K562 (cell line): ENCODE data around the gene PROK1. TPM values are rescaled to one million over a fixed set of nuclear protein-coding genes. Genes with fewer than 3 reads are reported as not detected.
A peak's percentile ranks its signal among the peaks of the same experiment; 100 is the strongest.

Experiments
- BRD4 ChIP-seq: fragments of 200-600 bp; sonication (generic); IDR thresholded peaks from 2 replicates; pipeline ENCODE4 v1.6.1; 2017; ENCODE audit warnings: inconsistent platforms
- CREB1 ChIP-seq, 2 experiments: sonication (generic) in 1 of 2; formaldehyde crosslinking in 1 of 2; IDR thresholded peaks; 2 replicates each; pipeline versions ENCODE4 v1.6.1 to v1.8.0; 2012 to 2022; ENCODE audit warnings: inconsistent platforms in 1 of 2, mild to moderate bottlenecking in 1 of 2, missing genetic modification reagents in 1 of 2, moderate library complexity in 1 of 2
- E2F8 ChIP-seq: fragments of 450-650 bp; IDR thresholded peaks from 2 replicates; pipeline ENCODE4 v1.7.1; 2018; ENCODE audit warnings: mild to moderate bottlenecking, low read depth; ENCODE audit not compliant: partially characterized antibody
- ELF4 ChIP-seq: fragments of 450-650 bp; formaldehyde crosslinking; IDR thresholded peaks from 2 replicates; pipeline ENCODE4 v1.4.0; 2022; ENCODE audit warnings: missing genetic modification characterization
- FIP1L1 ChIP-seq: fragments of 200-400 bp; formaldehyde crosslinking; IDR thresholded peaks from 2 replicates; pipeline ENCODE4 v1.6.1; 2018; ENCODE audit warnings: mild to moderate bottlenecking, low read depth, low read length; ENCODE audit not compliant: poor library complexity, severe bottlenecking
- HDAC1 ChIP-seq, 2 experiments: fragments of 450-650 bp; IDR thresholded peaks; 2 replicates each; pipeline ENCODE4 v1.6.1; 2016 to 2017; ENCODE audit warnings: inconsistent platforms in 1 of 2, mild to moderate bottlenecking in 1 of 2, moderate library complexity in 1 of 2
- MAX ChIP-seq: sonication (generic); formaldehyde crosslinking; IDR thresholded peaks from 2 replicates; pipeline ENCODE4 v1.9.0; 2022; ENCODE audit warnings: mild to moderate bottlenecking, missing genetic modification reagents
- NRF1 ChIP-seq, 2 experiments: fragments of 450-650 bp; IDR thresholded peaks in 1 of 2; conservative IDR thresholded peaks in 1 of 2; 2 replicates each; pipeline ENCODE4 v1.6.1; 2014; ENCODE audit warnings: mild to moderate bottlenecking in 2 of 2
- RFX7 ChIP-seq: fragments of 250-450 bp; sonication (Bioruptor Pico); IDR thresholded peaks from 2 replicates; pipeline ENCODE4 v1.5.1; 2021; ENCODE audit warnings: mild to moderate bottlenecking
- SIN3B ChIP-seq: fragments of 450-650 bp; IDR thresholded peaks from 2 replicates; pipeline ENCODE4 v1.6.1; 2017; ENCODE audit warnings: low read depth, mild to moderate bottlenecking, moderate library complexity
- SRF ChIP-seq, 2 experiments: fragments of 250-450, 450-650 bp in 1 of 2; sonication (Bioruptor Pico) in 1 of 2; sonication (generic) in 1 of 2; formaldehyde crosslinking; IDR thresholded peaks; 2 replicates each; pipeline versions ENCODE4 v1.5.0 to v1.5.1; 2020 to 2022; ENCODE audit warnings: mild to moderate bottlenecking in 1 of 2, missing genetic modification reagents in 1 of 2
- TBL1XR1 ChIP-seq, 2 experiments: IDR thresholded peaks; 2 replicates each; pipeline ENCODE4 v1.6.1; 2012; ENCODE audit warnings: improper control_type of control experiment in 2 of 2, low read length in 2 of 2, mild to moderate bottlenecking in 1 of 2
- ZBTB49 ChIP-seq: sonication (generic); formaldehyde crosslinking; IDR thresholded peaks from 2 replicates; pipeline ENCODE4 v1.8.0; 2022; ENCODE audit warnings: missing genetic modification reagents, mild to moderate bottlenecking, borderline replicate concordance
- ZNF146 ChIP-seq: IDR thresholded peaks from one replicate; pipeline ENCODE4 v1.6.1; 2018; ENCODE audit warnings: missing compliant biosample characterization; ENCODE audit not compliant: unreplicated experiment
- ZNF24 ChIP-seq: fragments of 450-650 bp; IDR thresholded peaks from 2 replicates; pipeline ENCODE4 v1.6.1; 2016
- polyA plus RNA-seq, 8 experiments: library from polyadenylated mRNA; depleted of rRNA in 4 of 8; stranded (reverse) in 5 of 8; unstranded in 3 of 8; fragments of >200 nt; fragmentation: Nextera tagmentation in 2 of 8; fragmentation: Illumina TruSeq in 1 of 8; extraction: Ambion mirVana in 2 of 8; extraction: Trizol in 1 of 8; gene quantifications; 2 replicates each; pipeline versions ENCODE4 v1.2.1 to v1.2.3, GENCODE V29; 2011 to 2014; ENCODE audit warnings: inconsistent platforms in 1 of 8, missing spikeins in 1 of 8
- total RNA-seq, 7 experiments: library from RNA; depleted of rRNA in 6 of 7; stranded (reverse); fragments of >200 nt in 6 of 7; fragmentation: Illumina TruSeq in 2 of 7; extraction: Trizol in 2 of 7; gene quantifications; 2 replicates each; pipeline versions ENCODE4 v1.2.1 to v1.2.3, GENCODE V29; 2011 to 2021; ENCODE audit warnings: low replicate concordance in 1 of 7
- TF ChIP-seq, protein P1 (sequence below): sonication (generic); formaldehyde crosslinking; IDR thresholded peaks from 2 replicates; pipeline ENCODE4 v1.8.0; 2022; ENCODE audit warnings: mild to moderate bottlenecking, missing genetic modification reagents

Gene PROK1
- total and polyA plus RNA-seq, 9 of the 15 experiments (the other 6 are each of a cell fraction or from before 2014, with no cell fraction given), result 0.15 TPM; not detected in 8

DNA sequence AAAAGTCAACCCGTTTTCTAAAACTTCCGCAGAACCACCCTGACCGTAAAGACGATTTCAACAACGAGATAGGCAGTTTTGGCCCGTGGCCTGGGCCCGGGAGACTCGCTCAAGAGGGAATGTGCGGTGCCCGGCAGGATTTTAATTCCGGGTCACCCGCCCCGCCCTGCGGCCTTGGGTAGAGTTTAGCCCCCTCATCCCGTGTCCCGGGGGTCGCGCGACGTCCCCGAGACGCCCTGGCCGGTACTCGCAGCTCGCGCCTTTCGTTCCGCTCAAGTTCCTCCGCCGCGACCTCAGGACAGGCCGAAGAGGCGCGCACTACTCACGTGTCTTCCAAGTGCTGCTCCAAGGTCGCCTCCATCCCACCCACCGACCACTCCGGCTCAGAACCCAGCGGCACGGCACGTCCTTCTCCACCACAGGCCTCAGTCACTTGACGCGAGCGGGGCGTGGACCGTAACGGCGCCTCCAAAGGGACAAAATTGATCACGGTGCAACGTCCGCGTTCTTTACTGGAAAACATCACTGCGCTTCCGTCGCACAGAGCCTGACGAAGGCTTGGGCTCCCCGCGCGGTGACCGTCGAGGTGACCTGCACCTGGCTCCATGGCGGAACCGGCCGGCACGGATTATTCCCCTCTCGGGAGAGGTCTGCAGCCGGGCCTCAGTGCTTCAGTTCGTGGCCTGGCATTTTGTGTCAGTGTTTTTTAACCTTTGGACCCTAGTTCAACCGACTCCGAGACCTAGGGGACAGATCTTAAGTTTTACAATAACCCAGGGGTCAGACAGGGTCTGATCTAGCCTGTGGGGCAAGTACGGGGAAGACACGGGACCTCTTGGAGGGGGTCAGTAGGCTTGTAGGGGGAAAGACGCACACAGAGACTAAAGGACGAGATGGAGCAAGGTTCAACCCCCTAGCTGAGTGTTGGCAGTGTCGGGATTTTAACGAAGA is 43.4 kb upstream of the PROK1 start, which contains the start of gene LAMTOR5 (continued):
- peak; percentile 94 for TF ChIP-seq E2F8
- no peak for TF ChIP-seq ZBTB49 (CRISPR knock-in tag)
- peak; percentile 77 for TF ChIP-seq ZNF24
- peak; percentile 95 for TF ChIP-seq MAX (CRISPR knock-in tag)
- peak; percentile 87 for TF ChIP-seq FIP1L1
- TF ChIP-seq ZNF146 (CRISPR knock-in tag), result no peak
- TF ChIP-seq, protein P1, sequence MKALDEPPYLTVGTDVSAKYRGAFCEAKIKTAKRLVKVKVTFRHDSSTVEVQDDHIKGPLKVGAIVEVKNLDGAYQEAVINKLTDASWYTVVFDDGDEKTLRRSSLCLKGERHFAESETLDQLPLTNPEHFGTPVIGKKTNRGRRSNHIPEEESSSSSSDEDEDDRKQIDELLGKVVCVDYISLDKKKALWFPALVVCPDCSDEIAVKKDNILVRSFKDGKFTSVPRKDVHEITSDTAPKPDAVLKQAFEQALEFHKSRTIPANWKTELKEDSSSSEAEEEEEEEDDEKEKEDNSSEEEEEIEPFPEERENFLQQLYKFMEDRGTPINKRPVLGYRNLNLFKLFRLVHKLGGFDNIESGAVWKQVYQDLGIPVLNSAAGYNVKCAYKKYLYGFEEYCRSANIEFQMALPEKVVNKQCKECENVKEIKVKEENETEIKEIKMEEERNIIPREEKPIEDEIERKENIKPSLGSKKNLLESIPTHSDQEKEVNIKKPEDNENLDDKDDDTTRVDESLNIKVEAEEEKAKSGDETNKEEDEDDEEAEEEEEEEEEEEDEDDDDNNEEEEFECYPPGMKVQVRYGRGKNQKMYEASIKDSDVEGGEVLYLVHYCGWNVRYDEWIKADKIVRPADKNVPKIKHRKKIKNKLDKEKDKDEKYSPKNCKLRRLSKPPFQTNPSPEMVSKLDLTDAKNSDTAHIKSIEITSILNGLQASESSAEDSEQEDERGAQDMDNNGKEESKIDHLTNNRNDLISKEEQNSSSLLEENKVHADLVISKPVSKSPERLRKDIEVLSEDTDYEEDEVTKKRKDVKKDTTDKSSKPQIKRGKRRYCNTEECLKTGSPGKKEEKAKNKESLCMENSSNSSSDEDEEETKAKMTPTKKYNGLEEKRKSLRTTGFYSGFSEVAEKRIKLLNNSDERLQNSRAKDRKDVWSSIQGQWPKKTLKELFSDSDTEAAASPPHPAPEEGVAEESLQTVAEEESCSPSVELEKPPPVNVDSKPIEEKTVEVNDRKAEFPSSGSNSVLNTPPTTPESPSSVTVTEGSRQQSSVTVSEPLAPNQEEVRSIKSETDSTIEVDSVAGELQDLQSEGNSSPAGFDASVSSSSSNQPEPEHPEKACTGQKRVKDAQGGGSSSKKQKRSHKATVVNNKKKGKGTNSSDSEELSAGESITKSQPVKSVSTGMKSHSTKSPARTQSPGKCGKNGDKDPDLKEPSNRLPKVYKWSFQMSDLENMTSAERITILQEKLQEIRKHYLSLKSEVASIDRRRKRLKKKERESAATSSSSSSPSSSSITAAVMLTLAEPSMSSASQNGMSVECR, result peak; percentile 99
- TF ChIP-seq RFX7 (CRISPR knock-in tag), result no peak
- peak; percentile 92 for TF ChIP-seq SIN3B
- TF ChIP-seq NRF1 (conservative IDR thresholded peaks at IDR 0.05 in 1 of 2, IDR thresholded peaks at IDR 0.05 in 1 of 2), result peak; percentile 32 to 58; a peak in 3 of 4 replicates
- peak in 1 of 2 experiments; percentile 98; a peak in 3 of 4 replicates for TF ChIP-seq HDAC1 (IDR thresholded peaks at IDR 0.05)
- peak; percentile 80; the same call in 1 of the 2 replicates for TF ChIP-seq ELF4 (CRISPR knock-in tag)
- 0 out of 4 replicates have a peak, but pooled peaks of 1 of the 2 experiments have one; percentile 10 for TF ChIP-seq SRF (CRISPR knock-in tag; IDR thresholded peaks at IDR 0.05)
- TF ChIP-seq CREB1 (IDR thresholded peaks at IDR 0.05), result peak; percentile 99
- TF ChIP-seq CREB1 (CRISPR knock-in tag; IDR thresholded peaks at IDR 0.05), result peak; percentile 99
- TF ChIP-seq TBL1XR1 (IDR thresholded peaks at IDR 0.05; ENCODE audit: low read length in 2 of 2), result peak; percentile 77 to 93
- peak; percentile 68; the same call in 1 of the 2 replicates for TF ChIP-seq BRD4
